GM12872 (cell line): ENCODE data around the gene ATP2B1.

ENCODE experiments used
- TF ChIP-seq, protein P1 (sequence below): IDR thresholded peaks from 3 replicates; pipeline ENCODE4 v1.5.1; 2011; ENCODE audit warnings: low read depth, mild to moderate bottlenecking, low read length, moderate library complexity; ENCODE audit not compliant: insufficient read depth

The ATP2B1 gene

DNA sequence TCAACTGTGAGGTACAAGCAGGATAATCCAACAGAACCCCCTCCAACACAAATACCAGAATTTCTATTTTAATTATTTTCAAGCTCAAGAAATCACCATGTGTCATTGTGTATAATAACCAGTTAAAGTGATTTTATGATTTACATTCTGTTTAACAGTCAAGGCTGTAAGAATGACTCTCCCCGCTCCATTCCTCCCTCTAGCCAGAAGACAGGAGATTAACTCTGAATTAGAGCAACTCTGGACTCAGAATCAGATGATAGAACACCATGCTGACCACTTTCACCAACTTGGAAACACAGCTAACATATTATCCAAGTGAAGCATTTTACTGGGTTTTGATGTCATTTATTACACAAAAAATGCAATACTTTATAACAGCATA lies 71.9 kb downstream of the ATP2B1 start:
- TF ChIP-seq, protein P1, sequence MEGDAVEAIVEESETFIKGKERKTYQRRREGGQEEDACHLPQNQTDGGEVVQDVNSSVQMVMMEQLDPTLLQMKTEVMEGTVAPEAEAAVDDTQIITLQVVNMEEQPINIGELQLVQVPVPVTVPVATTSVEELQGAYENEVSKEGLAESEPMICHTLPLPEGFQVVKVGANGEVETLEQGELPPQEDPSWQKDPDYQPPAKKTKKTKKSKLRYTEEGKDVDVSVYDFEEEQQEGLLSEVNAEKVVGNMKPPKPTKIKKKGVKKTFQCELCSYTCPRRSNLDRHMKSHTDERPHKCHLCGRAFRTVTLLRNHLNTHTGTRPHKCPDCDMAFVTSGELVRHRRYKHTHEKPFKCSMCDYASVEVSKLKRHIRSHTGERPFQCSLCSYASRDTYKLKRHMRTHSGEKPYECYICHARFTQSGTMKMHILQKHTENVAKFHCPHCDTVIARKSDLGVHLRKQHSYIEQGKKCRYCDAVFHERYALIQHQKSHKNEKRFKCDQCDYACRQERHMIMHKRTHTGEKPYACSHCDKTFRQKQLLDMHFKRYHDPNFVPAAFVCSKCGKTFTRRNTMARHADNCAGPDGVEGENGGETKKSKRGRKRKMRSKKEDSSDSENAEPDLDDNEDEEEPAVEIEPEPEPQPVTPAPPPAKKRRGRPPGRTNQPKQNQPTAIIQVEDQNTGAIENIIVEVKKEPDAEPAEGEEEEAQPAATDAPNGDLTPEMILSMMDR: no peak

DNA sequence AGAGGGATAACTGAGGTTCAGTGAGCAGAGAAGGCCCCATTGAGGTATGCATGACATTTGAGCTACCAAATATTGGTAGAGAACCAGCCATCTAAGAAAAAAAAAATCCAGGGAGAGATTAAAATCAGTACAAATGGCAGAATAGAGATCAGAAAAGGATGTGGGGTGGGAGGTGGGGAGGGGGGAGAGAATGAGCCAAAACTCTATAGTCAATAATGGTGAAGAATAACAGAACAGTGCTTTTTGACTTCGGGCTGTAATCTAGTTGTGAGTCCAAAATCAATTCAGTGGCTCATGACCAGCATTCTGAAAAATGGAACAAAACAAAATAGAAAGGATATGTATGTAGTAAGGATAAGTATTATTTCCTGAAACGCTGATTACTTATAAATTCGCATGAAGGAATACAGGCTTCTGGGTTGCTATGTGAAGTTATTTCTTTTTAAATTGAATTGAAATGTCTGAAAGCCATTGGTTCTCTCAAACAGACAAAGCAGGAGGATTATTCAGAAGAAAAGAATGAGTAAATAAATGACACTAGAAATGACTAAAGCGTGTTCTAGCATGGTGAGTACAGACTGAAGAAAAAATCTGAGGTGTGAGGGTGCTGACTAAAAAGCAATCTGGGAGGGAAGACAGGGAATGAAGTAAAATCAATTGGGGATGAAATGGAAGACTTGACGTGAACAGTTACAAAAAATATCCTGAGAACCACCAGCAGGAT lies 72.4 kb downstream of the ATP2B1 start:
- TF ChIP-seq, protein P1: no peak

- TF ChIP-seq, protein P1: no peak
Measured at GRCh38 chr12:89634508-89634907, 74.1 kb downstream of the ATP2B1 start.

GRCh38 chr12:89632778-89633177 lies 75.9 kb downstream of the ATP2B1 start:
- TF ChIP-seq, protein P1: no peak

DNA sequence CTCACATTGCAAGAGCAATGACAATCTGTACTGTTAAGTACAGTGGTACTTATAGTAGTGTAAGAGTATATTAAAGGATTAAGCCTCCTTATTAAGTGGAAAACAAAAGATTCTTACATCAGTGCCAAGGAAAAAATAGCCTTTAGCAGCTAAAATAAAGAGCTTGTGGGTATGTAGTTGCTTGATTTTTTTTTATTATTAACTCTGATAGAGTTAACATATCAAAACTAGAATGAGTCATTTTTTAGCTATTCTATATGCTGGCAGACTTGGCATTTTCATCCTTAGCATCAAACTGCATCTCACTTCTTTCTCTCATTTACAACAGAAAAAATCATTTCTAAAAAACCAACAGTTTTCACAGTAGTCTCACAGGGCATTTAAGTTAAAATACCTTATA lies 86.5 kb downstream of the ATP2B1 start:
- TF ChIP-seq, protein P1: no peak

DNA sequence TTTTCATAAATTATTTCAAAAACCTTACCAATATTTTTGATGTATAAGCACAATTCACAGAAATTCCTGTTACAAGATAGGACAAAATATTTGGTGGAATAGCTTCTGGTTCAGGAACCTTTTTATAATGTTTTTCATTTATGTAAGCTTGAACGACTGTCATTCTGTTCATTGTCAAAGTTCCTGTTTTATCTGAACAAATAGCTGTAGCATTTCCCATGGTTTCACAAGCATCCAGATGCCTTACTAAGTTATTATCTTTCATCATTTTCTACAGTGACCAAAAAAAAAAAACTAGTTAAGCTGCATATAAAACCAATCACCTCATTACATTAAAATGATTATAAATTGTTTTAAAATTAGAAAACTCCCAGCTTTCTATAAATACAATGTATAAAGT lies 87.1 kb downstream of the ATP2B1 start:
- TF ChIP-seq, protein P1: no peak

DNA sequence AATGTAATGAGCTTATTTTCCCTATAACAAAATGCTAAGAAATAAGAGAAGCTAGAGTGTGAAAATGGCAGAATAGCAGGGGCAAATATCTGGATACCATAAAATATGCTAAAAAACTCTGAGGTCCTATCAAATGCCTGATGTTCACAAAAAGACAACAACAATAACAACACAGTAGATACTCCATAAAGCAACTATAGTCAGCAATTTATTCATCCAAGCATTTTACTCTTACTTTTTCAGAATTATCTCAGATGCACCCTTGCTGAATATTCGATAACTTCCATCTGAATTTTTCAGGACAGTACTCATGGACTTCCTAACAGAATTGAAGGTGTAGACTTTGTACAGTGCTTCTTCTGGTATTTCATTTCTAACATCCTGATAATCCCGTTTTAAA lies 88.9 kb downstream of the ATP2B1 start:
- TF ChIP-seq, protein P1: no peak
